Measurements from ENCODE around the gene TNRC6A.

GRCh38 chr16:24745391-24745790 lies 15.9 kb downstream of the TNRC6A start:
- no peak for TF ChIP-seq EZH2phosphoT487 (IDR thresholded peaks at IDR 0.05; ENCODE audit: insufficient read depth, low read depth)
- TF ChIP-seq EZH2 (IDR thresholded peaks at IDR 0.05; ENCODE audit: insufficient read depth, poor library complexity, severe bottlenecking) = no peak
